HepG2 (cell line): ENCODE measurements around the gene BEND4. TPM values are rescaled to one million over a fixed set of nuclear protein-coding genes. Genes with fewer than 3 reads are reported as not detected.

Experiments used
- ATAC-seq: fragments of 200-7000 bp; cut with Tn5 transposase; 3 replicates; pipeline ENCODE4 v1.9.1; 2020; ENCODE audit warnings: mild to moderate bottlenecking, moderate library complexity
- BruUV-seq: library from RNA; stranded (reverse); fragments of 400-500 nt; replicated peaks from 2 replicates; lab custom pipeline; 2021; lab: Mats Ljungman, UMichigan
- CTCF ChIA-PET: fragments of 300-600 bp; formaldehyde crosslinking; extraction: SDS; loops from one replicate; lab custom pipeline; 2021; ENCODE audit warnings: low total read pairs, inconsistent platforms, low intra/inter-chr PET ratio; lab: Yijun Ruan, JAX
- POLR2A ChIA-PET: fragments of 350-600 bp; sonication (Branson Sonifier 250); formaldehyde crosslinking; loops from one replicate; lab custom pipeline; 2020; ENCODE audit warnings: antibody characterized with exemption, inconsistent platforms; lab: Yijun Ruan, JAX
- DNase-seq: peaks from one replicate; pipeline ENCODE4 v3.0.0-alpha.2; 2015; ENCODE audit warnings: low spot score
- FAIRE-seq: peaks from 3 replicates; lab custom pipeline; 2011; peaks lifted over from hg19 to GRCh38; lab: Jason Lieb, UNC
- H2AFZ ChIP-seq: one replicate; pipeline ENCODE4 v1.6.1; 2011; ENCODE audit warnings: low read length, inconsistent platforms
- H3K27ac ChIP-seq: fragments of 300-600 bp; 3 replicates; pipeline ENCODE4 v1.8.0; 2011; ENCODE audit warnings: mixed run types, mild to moderate bottlenecking, mixed read lengths, low read length, inconsistent platforms; ENCODE audit not compliant: insufficient read depth; ENCODE audit errors: extremely low read length
- H3K27me3 ChIP-seq, 2 experiments: fragments of 200-600 bp in 1 of 2; 2 replicates in 1 of 2; 3 replicates in 1 of 2; pipeline versions ENCODE4 v1.6.0 to v1.8.0; 2011; ENCODE audit warnings: low read length in 2 of 2, mild to moderate bottlenecking in 2 of 2, moderate library complexity in 2 of 2, inconsistent platforms in 1 of 2; ENCODE audit not compliant: insufficient read depth in 2 of 2, control insufficient read depth in 1 of 2
- H3K36me3 ChIP-seq, 2 experiments: fragments of 200-600 bp in 1 of 2; replicated peaks in 1 of 2; 2 replicates in 1 of 2; 3 replicates in 1 of 2; pipeline versions ENCODE4 v1.5.1 to v1.8.0; 2011; ENCODE audit warnings: low read length in 2 of 2, inconsistent platforms in 1 of 2; ENCODE audit not compliant: insufficient read depth in 2 of 2, control insufficient read depth in 1 of 2
- H3K4me1 ChIP-seq: 2 replicates; pipeline ENCODE4 v1.5.1; 2012; ENCODE audit warnings: low read length, inconsistent platforms; ENCODE audit not compliant: insufficient read depth
- H3K4me2 ChIP-seq: 2 replicates; pipeline ENCODE4 v1.6.0; 2011; ENCODE audit warnings: low read depth, low read length, inconsistent platforms
- H3K4me3 ChIP-seq, 3 experiments: fragments of 200-600 bp in 1 of 3; sonication (generic), shearing (Covaris generic) in 1 of 3; replicated peaks in 1 of 3; 2 replicates each; pipeline ENCODE4 v1.5.1; 2011 to 2016; ENCODE audit warnings: low read length in 3 of 3, inconsistent platforms in 2 of 3, low read depth in 2 of 3, mild to moderate bottlenecking in 2 of 3, control low read depth in 1 of 3, mixed read lengths in 1 of 3; ENCODE audit not compliant: insufficient read depth in 1 of 3
- H3K79me2 ChIP-seq: one replicate; pipeline ENCODE4 v1.6.1; 2011; ENCODE audit warnings: low read length, inconsistent platforms; ENCODE audit not compliant: insufficient read depth
- H3K9ac ChIP-seq: 2 replicates; pipeline ENCODE4 v1.6.0; 2011; ENCODE audit warnings: mild to moderate bottlenecking, low read depth, low read length, inconsistent platforms; ENCODE audit not compliant: insufficient read depth
- H3K9me3 ChIP-seq: 2 replicates; pipeline ENCODE4 v1.5.1; 2012; ENCODE audit warnings: mild to moderate bottlenecking, low read length
- H4K20me1 ChIP-seq: 2 replicates; pipeline ENCODE4 v1.6.0; 2011; ENCODE audit warnings: inconsistent platforms, mild to moderate bottlenecking, low read length, moderate library complexity; ENCODE audit not compliant: insufficient read depth
- FOSL1 ChIP-seq: sonication (generic); formaldehyde crosslinking; IDR thresholded peaks from 2 replicates; pipeline ENCODE4 v1.9.0; 2021; ENCODE audit warnings: missing genetic modification reagents, borderline replicate concordance
- MED8 ChIP-seq: sonication (generic); formaldehyde crosslinking; IDR thresholded peaks from 2 replicates; pipeline ENCODE4 v1.8.1; 2023; ENCODE audit warnings: mild to moderate bottlenecking, missing genetic modification reagents; ENCODE audit not compliant: insufficient replicate concordance
- NFYC ChIP-seq: IDR thresholded peaks from 2 replicates; pipeline ENCODE4 v1.6.1; 2016; ENCODE audit warnings: missing genetic modification reagents, missing compliant biosample characterization
- NKX3-1 ChIP-seq: sonication (generic); formaldehyde crosslinking; IDR thresholded peaks from 2 replicates; pipeline ENCODE4 v1.5.0; 2020; ENCODE audit warnings: missing genetic modification reagents
- RNF2 ChIP-seq: fragments of 450-650 bp; conservative IDR thresholded peaks from 2 replicates; pipeline ENCODE4 v1.6.1; 2016; ENCODE audit warnings: low read depth
- TBL1XR1 ChIP-seq: fragments of 150-350 bp; IDR thresholded peaks from 2 replicates; pipeline ENCODE4 v1.6.1; 2014; ENCODE audit warnings: borderline replicate concordance, low read length; ENCODE audit not compliant: partially characterized antibody
- ZBTB7B ChIP-seq: sonication (generic); formaldehyde crosslinking; IDR thresholded peaks from 2 replicates; pipeline ENCODE4 v1.4.0; 2020; ENCODE audit warnings: missing genetic modification reagents
- ZFX ChIP-seq: sonication (generic); formaldehyde crosslinking; IDR thresholded peaks from 2 replicates; pipeline ENCODE4 v1.4.0; 2020; ENCODE audit warnings: mild to moderate bottlenecking, low read depth, missing genetic modification reagents, moderate library complexity
- ZNF20 ChIP-seq: sonication (generic); formaldehyde crosslinking; IDR thresholded peaks from 2 replicates; pipeline ENCODE4 v1.4.0; 2020; ENCODE audit warnings: mild to moderate bottlenecking, moderate library complexity, missing genetic modification reagents
- ZNF256 ChIP-seq: sonication (generic); formaldehyde crosslinking; conservative IDR thresholded peaks from 2 replicates; pipeline ENCODE4 v1.4.0; 2020; ENCODE audit warnings: missing genetic modification reagents
- ZNF318 ChIP-seq: sonication (generic); formaldehyde crosslinking; IDR thresholded peaks from 2 replicates; pipeline ENCODE4 v1.4.0; 2020; ENCODE audit warnings: mild to moderate bottlenecking, missing genetic modification reagents
- ZNF430 ChIP-seq: sonication (generic); formaldehyde crosslinking; IDR thresholded peaks from 2 replicates; pipeline ENCODE4 v1.9.0; 2021; ENCODE audit warnings: mild to moderate bottlenecking, missing genetic modification reagents
- ZNF501 ChIP-seq: sonication (generic); formaldehyde crosslinking; IDR thresholded peaks from 2 replicates; pipeline ENCODE4 v1.5.1; 2020; ENCODE audit warnings: mild to moderate bottlenecking, moderate library complexity, missing genetic modification reagents
- ZNF556 ChIP-seq: sonication (generic); formaldehyde crosslinking; IDR thresholded peaks from 2 replicates; pipeline ENCODE4 v1.4.0; 2020; ENCODE audit warnings: mild to moderate bottlenecking, missing genetic modification reagents, borderline replicate concordance
- WGBS: methylation state at CpG from one replicate; pipeline ENCODE4 v1.1.6; 2017; ENCODE audit warnings: low lambda C conversion rate; 5-methylcytosine and 5-hydroxymethylcytosine counted together
- in situ Hi-C: cut with HindIII; loops from 2 replicates; pipeline ENCODE4 v1.10.0; 2017; ENCODE audit warnings: low pct_unique_long_range_greater_than_20kb; ENCODE audit not compliant: extremely low pct_ligation_motif_present
- intact Hi-C: fragments of 100-400 bp; cut with micrococcal nuclease; formaldehyde crosslinking; loops from one replicate; pipeline ENCODE4 v1.10.0; 2022; ENCODE audit not compliant: unreplicated experiment
- polyA plus RNA-seq, 8 experiments: library from polyadenylated mRNA; depleted of rRNA in 3 of 8; stranded (reverse) in 7 of 8; unstranded in 1 of 8; fragments of >200 nt; fragmentation: Illumina TruSeq in 4 of 8; extraction: Trizol in 4 of 8; gene quantifications; 2 replicates each; pipeline versions ENCODE4 v1.2.1 to v1.2.3, GENCODE V29; 2011 to 2016; ENCODE audit warnings: low read depth in 4 of 8, missing spikeins in 1 of 8, mixed read lengths in 1 of 8; ENCODE audit not compliant: insufficient read depth in 1 of 8
- total RNA-seq, 5 experiments: library from RNA; depleted of rRNA; stranded (reverse); fragments of >200 nt; fragmentation: Illumina TruSeq; extraction: Trizol; gene quantifications; 2 replicates each; pipeline ENCODE4 v1.2.3, GENCODE V29; 2016; ENCODE audit warnings: low read depth in 1 of 5
- TF ChIP-seq, protein P1 (sequence below): sonication (generic); formaldehyde crosslinking; IDR thresholded peaks from 2 replicates; pipeline ENCODE4 v1.4.0; 2020; ENCODE audit warnings: missing genetic modification reagents, borderline replicate concordance

BEND4 gene
- total and polyA plus RNA-seq, 2 of the 13 experiments (the other 11 are each of a cell fraction or from before 2014, with no cell fraction given), result not detected

GRCh38 chr4:42070463-42070862 is 82.0 kb downstream of the BEND4 start:
- Histone ChIP-seq H3K36me3 (peaks cover under 1 to 22% of the 10 kb centered on the region in 2 experiments; a peak in 3 of 5 replicates), H3K4me2 (no peak overlapping the region), H2AFZ (no peak overlapping the region), H3K4me1 (no peaks in the 10 kb centered on the region), H4K20me1 (no peaks in the 10 kb centered on the region), H3K4me3 (no peak overlapping the region), H3K9ac (no peak overlapping the region), H3K27ac (no peak overlapping the region), H3K27me3 (no peaks in the 10 kb centered on the region), H3K79me2 (no peaks in the 10 kb centered on the region), H3K9me3 (no peaks in the 10 kb centered on the region)
- ChIA-PET CTCF (no interaction called here), POLR2A (no interaction called here)
- FAIRE-seq (no peak), ATAC-seq (no peak), DNase-seq (no peak)
- no TSS peak for BruUV-seq
- intact Hi-C loops, result no loop called here
- WGBS, result 97% methylated on average over 4 of the region's 4 CpGs
- in situ Hi-C loops, result no loop called here
- TF ChIP-seq ZFX (CRISPR knock-in tag), result no peak
- TF ChIP-seq ZNF20 (CRISPR knock-in tag), result no peak
- no peak for TF ChIP-seq RNF2
- no peak for TF ChIP-seq ZNF256 (CRISPR knock-in tag)
- no peak for TF ChIP-seq ZNF318 (CRISPR knock-in tag)
- no peak for TF ChIP-seq ZBTB7B (CRISPR knock-in tag)
- no peak for TF ChIP-seq TBL1XR1
- TF ChIP-seq ZNF501 (CRISPR knock-in tag), result no peak
- TF ChIP-seq FOSL1 (CRISPR knock-in tag), result no peak
- no peak for TF ChIP-seq MED8
- TF ChIP-seq NKX3-1, result no peak
- no peak for TF ChIP-seq NFYC (CRISPR knock-in tag)
- no peak for TF ChIP-seq ZNF556 (CRISPR knock-in tag)
- TF ChIP-seq ZNF430, result no peak
- TF ChIP-seq, protein P1, sequence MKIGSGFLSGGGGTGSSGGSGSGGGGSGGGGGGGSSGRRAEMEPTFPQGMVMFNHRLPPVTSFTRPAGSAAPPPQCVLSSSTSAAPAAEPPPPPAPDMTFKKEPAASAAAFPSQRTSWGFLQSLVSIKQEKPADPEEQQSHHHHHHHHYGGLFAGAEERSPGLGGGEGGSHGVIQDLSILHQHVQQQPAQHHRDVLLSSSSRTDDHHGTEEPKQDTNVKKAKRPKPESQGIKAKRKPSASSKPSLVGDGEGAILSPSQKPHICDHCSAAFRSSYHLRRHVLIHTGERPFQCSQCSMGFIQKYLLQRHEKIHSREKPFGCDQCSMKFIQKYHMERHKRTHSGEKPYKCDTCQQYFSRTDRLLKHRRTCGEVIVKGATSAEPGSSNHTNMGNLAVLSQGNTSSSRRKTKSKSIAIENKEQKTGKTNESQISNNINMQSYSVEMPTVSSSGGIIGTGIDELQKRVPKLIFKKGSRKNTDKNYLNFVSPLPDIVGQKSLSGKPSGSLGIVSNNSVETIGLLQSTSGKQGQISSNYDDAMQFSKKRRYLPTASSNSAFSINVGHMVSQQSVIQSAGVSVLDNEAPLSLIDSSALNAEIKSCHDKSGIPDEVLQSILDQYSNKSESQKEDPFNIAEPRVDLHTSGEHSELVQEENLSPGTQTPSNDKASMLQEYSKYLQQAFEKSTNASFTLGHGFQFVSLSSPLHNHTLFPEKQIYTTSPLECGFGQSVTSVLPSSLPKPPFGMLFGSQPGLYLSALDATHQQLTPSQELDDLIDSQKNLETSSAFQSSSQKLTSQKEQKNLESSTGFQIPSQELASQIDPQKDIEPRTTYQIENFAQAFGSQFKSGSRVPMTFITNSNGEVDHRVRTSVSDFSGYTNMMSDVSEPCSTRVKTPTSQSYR (CRISPR knock-in tag), result no peak
